ENCODE measurements around the gene SALL3.

The SALL3 gene

GRCh38 chr18:79008356-79008940 is 28.8 kb downstream of the SALL3 start:
- DNase-seq, result no peak

- no peak for DNase-seq
Measured at GRCh38 chr18:79010802-79011201, 31.2 kb downstream of the SALL3 start.

- no peak for DNase-seq
Measured at GRCh38 chr18:79011300-79011870, 31.8 kb downstream of the SALL3 start.

GRCh38 chr18:79013869-79014268 is 34.3 kb downstream of the SALL3 start:
- no peak for DNase-seq

- no peak for DNase-seq
Measured at GRCh38 chr18:79018911-79019310, 39.3 kb downstream of the SALL3 start.

GRCh38 chr18:79019881-79020280 is 40.3 kb downstream of the SALL3 start:
- no peak for DNase-seq

- no peak for DNase-seq
Measured at GRCh38 chr18:79022603-79023002, 43.0 kb downstream of the SALL3 start.

GRCh38 chr18:79026491-79026890 is 46.9 kb downstream of the SALL3 start:
- DNase-seq, result no peak

GRCh38 chr18:79030680-79031079 is 51.1 kb downstream of the SALL3 start:
- no peak for DNase-seq

- DNase-seq, result no peak
Measured at GRCh38 chr18:79042276-79042675, 62.7 kb downstream of the SALL3 start.

GRCh38 chr18:79043288-79043687 is 63.7 kb downstream of the SALL3 start:
- DNase-seq, result no peak

- DNase-seq, result no peak
Measured at GRCh38 chr18:79046522-79046921, 66.9 kb downstream of the SALL3 start.

- DNase-seq, result no peak
Measured at GRCh38 chr18:79047556-79048244, 68.1 kb downstream of the SALL3 start.

- no peak for DNase-seq
Measured at GRCh38 chr18:79048245-79048632, 68.6 kb downstream of the SALL3 start.

- no peak for DNase-seq
Measured at GRCh38 chr18:79049506-79049905, 69.9 kb downstream of the SALL3 start.
